CD14-positive monocyte (primary cell): ENCODE results near the gene RIF1. TPM values are rescaled to one million over a fixed set of nuclear protein-coding genes. Genes with fewer than 3 reads are reported as not detected.

ENCODE experiments used
- DNase-seq, 3 donors: peaks; one replicate each; pipeline ENCODE4 v3.0.0-alpha.2; 2011 to 2022
- H2AFZ ChIP-seq: 2 replicates; pipeline ENCODE4 v1.6.0; 2012; ENCODE audit warnings: mild to moderate bottlenecking, low read depth, low read length, inconsistent platforms; ENCODE audit not compliant: insufficient read depth, poor library complexity, severe bottlenecking
- H3K27ac ChIP-seq, 2 donors: 1 replicate in 1 of 2; 2 replicates in 1 of 2; pipeline ENCODE4 v1.5.1; 2012 to 2013; ENCODE audit warnings: low read length in 2 of 2, control low read depth in 1 of 2, inconsistent platforms in 1 of 2, low read depth in 1 of 2, mild to moderate bottlenecking in 1 of 2
- H3K27me3 ChIP-seq, 2 donors: one replicate each; pipeline versions ENCODE4 v1.6.0 to v1.6.1; 2011 to 2013; ENCODE audit warnings: low read length in 2 of 2; ENCODE audit not compliant: control insufficient read depth in 2 of 2, insufficient read depth in 2 of 2
- H3K36me3 ChIP-seq, 2 donors: replicated peaks in 1 of 2; 1 replicate in 1 of 2; 2 replicates in 1 of 2; pipeline versions ENCODE4 v1.5.1 to v1.6.1; 2012 to 2013; ENCODE audit warnings: low read length in 2 of 2, control low read depth in 1 of 2, inconsistent platforms in 1 of 2, mild to moderate bottlenecking in 1 of 2; ENCODE audit not compliant: insufficient read depth in 2 of 2, control insufficient read depth in 1 of 2
- H3K4me1 ChIP-seq, 2 donors: 1 replicate in 1 of 2; 2 replicates in 1 of 2; pipeline versions ENCODE4 v1.5.1 to v1.6.1; 2012 to 2013; ENCODE audit warnings: low read length in 2 of 2, control low read depth in 1 of 2, inconsistent platforms in 1 of 2, mild to moderate bottlenecking in 1 of 2, moderate library complexity in 1 of 2; ENCODE audit not compliant: insufficient read depth in 2 of 2, control insufficient read depth in 1 of 2
- H3K4me2 ChIP-seq: replicated peaks from 2 replicates; pipeline ENCODE3; 2012; ENCODE audit warnings: low read length, moderate library complexity, mild to moderate bottlenecking; ENCODE audit not compliant: poor library complexity, severe bottlenecking; ENCODE audit errors: extremely low read depth
- H3K4me3 ChIP-seq, 3 experiments: fragments of 200-600 bp in 1 of 3; sonication (generic) in 1 of 3; replicated peaks in 1 of 3; 1 replicate in 2 of 3; 2 replicates in 1 of 3; pipeline ENCODE4 v1.5.1; 2011 to 2013; ENCODE audit warnings: low read length in 3 of 3, mild to moderate bottlenecking in 3 of 3, control low read depth in 2 of 3, low read depth in 2 of 3, inconsistent platforms in 1 of 3, moderate library complexity in 1 of 3
- H3K79me2 ChIP-seq: 2 replicates; pipeline ENCODE4 v1.6.0; 2012; ENCODE audit warnings: mild to moderate bottlenecking, control low read depth, inconsistent platforms, low read length, moderate library complexity; ENCODE audit not compliant: insufficient read depth
- H3K9ac ChIP-seq: 2 replicates; pipeline ENCODE4 v1.6.0; 2017; ENCODE audit warnings: low read length, mild to moderate bottlenecking; ENCODE audit not compliant: insufficient read depth, poor library complexity, severe bottlenecking
- H3K9me3 ChIP-seq, 2 donors: replicated peaks in 1 of 2; 1 replicate in 1 of 2; 2 replicates in 1 of 2; pipeline versions ENCODE4 v1.5.1 to v1.6.1; 2012 to 2013; ENCODE audit warnings: low read length in 2 of 2, control low read depth in 1 of 2; ENCODE audit not compliant: control insufficient read depth in 1 of 2, insufficient read depth in 1 of 2
- H4K20me1 ChIP-seq: 2 replicates; pipeline ENCODE4 v1.6.0; 2012; ENCODE audit warnings: mild to moderate bottlenecking, low read length, control low read depth, moderate library complexity; ENCODE audit not compliant: insufficient read depth
- H3K27ac Mint-ChIP-seq, 7 donors: one replicate each; pipeline ENCODE4 v1.8.0; 2020; ENCODE audit warnings: mild to moderate bottlenecking in 7 of 7, mixed read lengths in 7 of 7, moderate library complexity in 6 of 7, inconsistent platforms in 2 of 7
- H3K27me3 Mint-ChIP-seq, 3 donors: one replicate each; pipeline ENCODE4 v1.8.0; 2021 to 2022; ENCODE audit warnings: low read depth in 3 of 3, mild to moderate bottlenecking in 3 of 3, mixed read lengths in 3 of 3, moderate library complexity in 3 of 3, inconsistent platforms in 1 of 3
- H3K36me3 Mint-ChIP-seq, 2 donors: one replicate each; pipeline ENCODE4 v1.8.0; 2020; ENCODE audit warnings: mixed read lengths in 2 of 2, inconsistent platforms in 1 of 2, mild to moderate bottlenecking in 1 of 2
- H3K4me1 Mint-ChIP-seq: one replicate; pipeline ENCODE4 v1.8.0; 2020; ENCODE audit warnings: mild to moderate bottlenecking, mixed read lengths
- H3K4me3 Mint-ChIP-seq, 2 donors: one replicate each; pipeline ENCODE4 v1.8.0; 2020; ENCODE audit warnings: mild to moderate bottlenecking in 2 of 2, mixed read lengths in 2 of 2, moderate library complexity in 1 of 2
- H3K9me3 Mint-ChIP-seq, 7 donors: one replicate each; pipeline ENCODE4 v1.8.0; 2020 to 2022; ENCODE audit warnings: mixed read lengths in 7 of 7, mild to moderate bottlenecking in 6 of 7, moderate library complexity in 6 of 7, inconsistent platforms in 2 of 7
- WGBS: methylation state at CpG from one replicate; pipeline ENCODE4 v1.1.5; 2013; ENCODE audit warnings: missing lambda C conversion rate; ENCODE audit not compliant: insufficient coverage; 5-methylcytosine and 5-hydroxymethylcytosine counted together
- intact Hi-C, 2 donors: fragments of 100-400 bp; cut with micrococcal nuclease; formaldehyde crosslinking; loops; one replicate each; pipeline versions ENCODE4 v1.15.0 to v1.15.1; 2023
- polyA plus RNA-seq, 3 donors: library from polyadenylated mRNA; depleted of rRNA in 1 of 3; unstranded in 2 of 3; stranded (reverse) in 1 of 3; fragments of 300-500 nt in 2 of 3; fragments of >200 nt in 1 of 3; fragmentation: Illumina TruSeq in 2 of 3; gene quantifications; 1 replicate in 2 of 3; 2 replicates in 1 of 3; pipeline ENCODE4 v1.2.3, GENCODE V29; 2012 to 2021
- TF ChIP-seq, protein P1 (sequence below): fragments of 200-600 bp; IDR thresholded peaks from one replicate; pipeline ENCODE4 v1.8.0; 2022; ENCODE audit warnings: antibody characterized with exemption, mild to moderate bottlenecking

RIF1 gene
- polyA plus RNA-seq, 3 donors, result 3.8 to 9.3 (median 6.5) TPM

DNA sequence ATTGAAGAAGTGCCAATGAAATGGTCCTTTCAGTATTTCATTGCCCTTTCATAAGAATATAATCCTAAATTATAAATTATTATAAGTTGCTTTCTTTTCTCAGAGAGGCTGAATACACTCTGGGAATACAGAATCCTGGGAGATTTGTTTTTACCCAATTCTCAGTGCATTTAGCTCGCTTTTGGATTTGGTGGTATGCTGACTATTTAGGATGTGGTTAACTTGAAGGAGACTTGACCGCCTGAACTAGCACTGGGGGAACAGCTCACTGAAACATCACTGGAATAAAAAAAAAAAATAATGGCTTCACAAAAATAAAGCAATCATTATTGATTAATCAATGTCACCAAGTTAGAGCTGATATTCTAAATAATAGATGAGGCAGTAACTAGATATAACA is 42.1 kb upstream of the RIF1 start:
- H4K20me1 ChIP-seq, result no peaks in the 10 kb centered on the region
- H3K36me3 ChIP-seq, result peaks cover 0 to 28% of the 10 kb centered on the region in 2 donors
- H3K9me3 Mint-ChIP-seq, result peaks cover 0 to 3% (median 1%) of the 10 kb centered on the region in 7 donors
- H2AFZ ChIP-seq, result no peak overlapping the region
- no peak overlapping the region for H3K27ac Mint-ChIP-seq
- TF ChIP-seq, protein P1, sequence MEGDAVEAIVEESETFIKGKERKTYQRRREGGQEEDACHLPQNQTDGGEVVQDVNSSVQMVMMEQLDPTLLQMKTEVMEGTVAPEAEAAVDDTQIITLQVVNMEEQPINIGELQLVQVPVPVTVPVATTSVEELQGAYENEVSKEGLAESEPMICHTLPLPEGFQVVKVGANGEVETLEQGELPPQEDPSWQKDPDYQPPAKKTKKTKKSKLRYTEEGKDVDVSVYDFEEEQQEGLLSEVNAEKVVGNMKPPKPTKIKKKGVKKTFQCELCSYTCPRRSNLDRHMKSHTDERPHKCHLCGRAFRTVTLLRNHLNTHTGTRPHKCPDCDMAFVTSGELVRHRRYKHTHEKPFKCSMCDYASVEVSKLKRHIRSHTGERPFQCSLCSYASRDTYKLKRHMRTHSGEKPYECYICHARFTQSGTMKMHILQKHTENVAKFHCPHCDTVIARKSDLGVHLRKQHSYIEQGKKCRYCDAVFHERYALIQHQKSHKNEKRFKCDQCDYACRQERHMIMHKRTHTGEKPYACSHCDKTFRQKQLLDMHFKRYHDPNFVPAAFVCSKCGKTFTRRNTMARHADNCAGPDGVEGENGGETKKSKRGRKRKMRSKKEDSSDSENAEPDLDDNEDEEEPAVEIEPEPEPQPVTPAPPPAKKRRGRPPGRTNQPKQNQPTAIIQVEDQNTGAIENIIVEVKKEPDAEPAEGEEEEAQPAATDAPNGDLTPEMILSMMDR, result no peak
- H3K9ac ChIP-seq, result no peak overlapping the region
- no peak overlapping the region for H3K27ac ChIP-seq
- H3K4me1 ChIP-seq, result peaks cover 10 to 13% of the 10 kb centered on the region in 2 donors
- H3K27me3 ChIP-seq, result no peaks in the 10 kb centered on the region
- H3K79me2 ChIP-seq, result no peaks in the 10 kb centered on the region
- peaks cover 0 to 4% of the 10 kb centered on the region in 2 donors for H3K9me3 ChIP-seq
- no peak overlapping the region for H3K4me3 ChIP-seq
- H3K36me3 Mint-ChIP-seq, result peaks cover 10 to 12% of the 10 kb centered on the region in 2 donors
- WGBS, result no CpG with 5 or more reads among the region's 2 CpGs
- intact Hi-C loops, result no loop called here
- no peak overlapping the region for H3K4me2 ChIP-seq
- no peak for DNase-seq
- peaks cover 0 to 3% (median 0%) of the 10 kb centered on the region in 3 donors for H3K27me3 Mint-ChIP-seq
- no peak overlapping the region for H3K4me3 Mint-ChIP-seq
- H3K4me1 Mint-ChIP-seq, result peaks cover 11% of the 10 kb centered on the region

DNA sequence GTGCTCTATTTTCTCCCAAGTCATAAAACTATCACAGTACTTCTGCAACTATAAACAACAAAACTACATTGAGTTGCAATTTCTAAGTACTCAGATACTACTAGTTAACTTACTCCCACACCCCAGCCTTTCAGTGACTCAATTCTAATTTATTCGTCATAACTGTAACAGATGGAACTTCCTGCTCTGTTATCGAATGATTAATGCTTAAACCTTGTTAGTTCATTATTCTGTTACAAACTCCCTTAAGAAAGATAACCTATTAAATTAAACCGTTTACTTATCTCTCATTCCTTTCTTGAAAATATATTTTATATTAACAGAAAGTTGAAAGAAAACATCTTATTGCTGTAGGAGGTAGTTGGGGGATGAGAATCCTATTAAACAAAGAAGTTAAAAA is 35.3 kb upstream of the RIF1 start:
- peaks cover 0 to 3% (median 0%) of the 10 kb centered on the region in 7 donors for H3K9me3 Mint-ChIP-seq
- peaks cover 0 to 5% (median 0%) of the 10 kb centered on the region in 3 donors for H3K27me3 Mint-ChIP-seq
- Histone ChIP-seq H3K9me3 (no peaks in the 10 kb centered on the region), H3K4me1 (no peaks in the 10 kb centered on the region), H3K4me3 (no peak overlapping the region), H3K79me2 (no peaks in the 10 kb centered on the region), H3K4me2 (no peak overlapping the region), H3K27ac (no peak overlapping the region), H3K36me3 (peaks cover 0 to 33% of the 10 kb centered on the region in 2 donors), H3K9ac (no peak overlapping the region), H2AFZ (no peak overlapping the region), H4K20me1 (no peaks in the 10 kb centered on the region), H3K27me3 (no peaks in the 10 kb centered on the region)
- peaks cover 7 to 8% of the 10 kb centered on the region in 2 donors for H3K36me3 Mint-ChIP-seq
- intact Hi-C loops, result loop anchor here in 1 of 2 donors (5.0 kb wide), 1 partner anchor 33 kb away; the partner anchor contains the start of gene RIF1
- TF ChIP-seq, protein P1, result no peak
- H3K4me1 Mint-ChIP-seq, result no peaks in the 10 kb centered on the region
- no peak overlapping the region for H3K4me3 Mint-ChIP-seq
- H3K27ac Mint-ChIP-seq, result no peak overlapping the region
- peak in 1 of 3 donors; percentile 57 for DNase-seq
- no CpG with 5 or more reads among the region's 3 CpGs for WGBS
